HTERT RPE-1 (cell line): ENCODE data around the gene ERAS.

ENCODE experiments used
- in situ Hi-C: fragments of 300-500 bp; cut with MboI; formaldehyde crosslinking; loops from 4 replicates; pipeline ENCODE4 v1.14.3; 2020; ENCODE audit warnings: low sequenced_read_pairs

ERAS gene, protein sequence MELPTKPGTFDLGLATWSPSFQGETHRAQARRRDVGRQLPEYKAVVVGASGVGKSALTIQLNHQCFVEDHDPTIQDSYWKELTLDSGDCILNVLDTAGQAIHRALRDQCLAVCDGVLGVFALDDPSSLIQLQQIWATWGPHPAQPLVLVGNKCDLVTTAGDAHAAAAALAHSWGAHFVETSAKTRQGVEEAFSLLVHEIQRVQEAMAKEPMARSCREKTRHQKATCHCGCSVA

DNA sequence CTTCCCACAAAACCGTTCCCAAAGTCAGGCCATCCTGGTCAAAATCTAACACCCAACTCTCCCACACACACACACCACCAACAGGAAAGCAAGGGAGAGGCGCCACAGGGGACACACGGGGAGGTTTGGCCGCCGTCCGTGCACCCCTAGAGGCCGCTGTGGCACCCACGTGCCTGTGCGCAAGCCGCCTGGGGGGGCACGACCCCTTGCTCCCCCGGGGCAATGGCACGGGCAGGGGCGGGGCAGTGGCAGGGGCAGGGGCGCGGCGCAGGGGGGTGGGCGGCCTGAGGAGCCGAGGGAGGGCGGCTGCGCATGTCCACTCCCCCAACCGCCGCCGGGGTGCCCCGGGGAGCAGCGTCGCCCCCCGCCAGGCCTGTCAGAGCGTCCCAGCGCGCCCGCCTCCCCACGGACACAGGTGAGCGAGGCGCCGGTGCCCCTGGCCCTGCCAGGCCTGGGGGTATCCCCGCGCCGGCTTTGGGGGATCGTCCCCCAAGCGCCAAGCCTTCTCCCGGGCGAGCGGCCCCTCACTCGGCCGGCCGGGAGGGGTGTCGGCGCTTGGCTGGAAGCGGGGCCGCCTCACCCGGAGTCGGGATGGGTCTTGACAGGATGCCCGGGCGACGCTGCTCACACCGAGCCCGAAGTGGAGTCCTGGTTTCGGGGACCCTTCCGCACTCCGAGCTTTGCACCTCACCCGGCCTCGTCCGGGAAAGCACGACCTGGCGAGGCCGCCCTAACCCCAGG is at the start of gene ERAS:
Gene ERAS (plus strand): TSS at position 379 of the 741 bp plus-strand sequence. CDS start 2,611 bp downstream, outside the sequence.
- in situ Hi-C loops = no loop called here

DNA sequence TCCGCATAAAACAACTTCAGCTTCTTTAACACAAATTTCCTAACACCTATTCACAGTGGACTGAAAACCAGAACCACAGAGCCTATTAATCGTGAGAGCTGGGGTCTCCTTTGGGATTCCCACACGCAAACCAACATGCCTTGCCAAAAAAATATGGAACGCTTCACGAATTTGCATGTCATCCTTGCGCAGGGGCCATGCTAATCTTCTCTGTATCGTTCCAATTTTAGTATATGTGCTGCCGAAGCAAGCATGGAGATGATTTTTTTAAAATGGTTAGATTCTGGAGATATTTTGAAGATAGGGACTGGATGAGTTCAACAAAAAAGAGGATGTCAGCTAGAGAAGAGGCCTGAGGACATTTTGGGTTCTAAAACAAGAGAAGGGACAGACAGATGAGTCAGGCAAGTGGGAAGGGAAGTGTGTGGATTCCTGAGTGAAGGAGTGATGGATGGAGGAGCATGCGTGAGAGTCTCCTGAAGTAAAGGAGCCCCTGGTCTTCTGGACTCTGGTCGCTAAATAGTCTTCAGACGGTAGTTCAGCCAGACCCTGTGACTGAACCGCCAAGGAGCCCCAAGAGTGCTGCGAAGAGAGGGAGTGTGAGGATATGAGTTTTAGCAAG is 49.4 kb upstream of the ERAS start:
- in situ Hi-C loops = no loop called here

DNA sequence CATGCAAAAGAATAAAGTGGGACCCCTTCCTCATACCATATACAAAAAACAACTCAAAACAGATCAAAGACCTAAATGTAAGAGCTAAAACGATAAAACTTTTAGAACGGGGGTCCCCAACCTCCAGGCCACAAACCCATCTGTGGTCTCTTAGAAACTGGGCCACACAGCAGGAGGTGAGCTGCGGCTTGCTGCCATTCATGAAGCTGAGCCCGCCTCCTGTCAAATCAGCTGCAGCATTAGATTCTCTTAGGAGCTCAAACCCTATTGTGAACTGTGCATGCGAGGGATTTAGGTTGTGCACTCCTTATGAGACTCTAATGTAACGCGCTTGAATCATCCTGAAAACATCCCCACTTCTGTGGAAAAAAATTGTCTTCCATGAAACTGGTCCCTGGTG is 46.9 kb upstream of the ERAS start:
- in situ Hi-C loops = no loop called here

DNA sequence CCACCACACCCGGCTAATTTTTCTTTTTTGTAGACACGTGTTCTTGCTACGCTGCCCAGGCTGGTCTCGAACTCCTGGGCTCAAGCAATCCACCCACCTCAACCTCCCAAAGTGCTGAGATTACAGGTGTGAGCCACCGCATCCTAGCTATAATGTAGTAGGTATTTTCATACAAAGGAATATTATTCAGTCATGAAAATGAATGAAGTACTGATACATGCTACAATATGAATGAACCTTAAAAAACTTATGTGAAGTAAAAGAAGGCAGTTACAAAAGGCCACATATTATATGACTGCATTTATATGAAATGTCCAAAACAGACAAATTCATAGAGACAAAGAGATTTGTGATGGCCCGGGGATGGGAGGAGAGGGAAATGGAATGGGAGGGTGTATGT is 44.6 kb upstream of the ERAS start:
- in situ Hi-C loops = no loop called here

DNA sequence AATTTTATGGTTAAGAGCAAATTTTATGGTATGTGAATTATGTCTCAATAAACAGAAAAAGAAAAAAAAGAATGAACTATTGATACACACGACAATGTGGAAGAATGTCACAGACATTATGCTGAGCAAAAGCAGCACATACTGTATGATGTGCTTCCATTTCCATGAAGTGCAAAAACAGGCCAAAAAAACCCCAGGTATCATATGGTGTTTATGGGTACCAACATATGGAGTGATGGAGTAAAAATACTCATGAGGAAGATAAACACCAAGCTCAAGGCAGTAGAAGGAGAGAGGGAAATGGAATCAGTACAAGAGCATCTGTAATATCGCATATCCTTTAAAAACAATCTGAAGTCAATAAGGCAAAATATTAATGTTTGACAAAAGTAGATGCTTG is 44.1 kb upstream of the ERAS start:
- in situ Hi-C loops = no loop called here

DNA sequence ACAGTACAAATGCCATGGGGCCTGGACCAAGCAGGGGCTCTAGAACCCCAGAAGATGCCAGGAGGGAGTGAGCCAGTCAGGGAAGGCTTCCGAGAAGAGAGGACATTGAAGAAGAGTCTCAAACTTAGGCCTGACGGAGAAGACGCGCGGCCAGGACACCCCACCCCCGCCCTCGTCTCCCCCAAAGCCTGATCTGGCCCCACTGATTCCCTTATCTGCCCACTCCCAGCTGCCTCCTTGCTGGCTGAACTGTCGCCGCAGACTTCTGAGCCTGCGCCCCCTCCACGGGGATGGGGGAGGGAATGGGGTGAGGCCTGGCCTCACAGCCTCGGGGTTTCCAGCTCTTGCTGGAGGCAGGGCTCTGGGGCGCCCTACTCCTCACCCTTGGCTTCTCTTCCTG is 43.5 kb upstream of the ERAS start:
- in situ Hi-C loops = no loop called here

DNA sequence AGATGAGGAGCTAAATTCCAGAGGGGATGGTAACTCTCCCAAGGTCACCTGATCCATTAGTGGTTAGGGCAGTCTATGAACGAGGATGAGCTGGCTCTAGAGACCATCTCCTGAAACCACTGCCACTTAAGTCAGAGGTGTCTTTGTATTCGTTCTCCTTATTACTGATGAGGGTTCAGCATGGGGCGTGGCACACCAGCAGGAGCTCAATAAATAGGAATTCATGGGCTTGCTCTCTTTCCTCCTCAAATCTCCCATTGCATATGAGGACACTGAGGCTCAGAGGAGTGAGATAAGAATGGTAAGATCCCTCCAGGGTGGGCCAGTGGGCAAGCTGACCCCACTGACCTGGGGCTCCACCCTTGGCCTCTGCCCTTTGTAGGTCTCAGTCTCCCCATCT is 41.6 kb upstream of the ERAS start:
- in situ Hi-C loops = no loop called here

DNA sequence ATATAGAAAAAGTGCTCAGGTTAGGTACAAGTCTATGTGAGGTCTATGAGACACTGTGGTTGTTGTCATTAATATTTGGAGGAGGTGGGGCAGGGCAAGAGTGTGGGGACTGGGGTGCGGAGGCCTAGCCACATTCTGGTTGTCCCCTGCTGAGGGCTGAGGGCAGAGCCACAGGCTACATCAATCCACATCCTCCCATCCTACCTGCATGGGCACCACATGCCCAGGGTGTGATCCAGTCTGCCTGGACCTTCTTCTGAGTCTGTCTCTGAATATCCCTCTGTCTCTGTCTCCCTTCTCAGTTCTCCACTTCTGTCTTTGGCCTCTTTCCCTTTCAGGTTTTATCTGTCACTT is 41.1 kb upstream of the ERAS start:
- in situ Hi-C loops = no loop called here

DNA sequence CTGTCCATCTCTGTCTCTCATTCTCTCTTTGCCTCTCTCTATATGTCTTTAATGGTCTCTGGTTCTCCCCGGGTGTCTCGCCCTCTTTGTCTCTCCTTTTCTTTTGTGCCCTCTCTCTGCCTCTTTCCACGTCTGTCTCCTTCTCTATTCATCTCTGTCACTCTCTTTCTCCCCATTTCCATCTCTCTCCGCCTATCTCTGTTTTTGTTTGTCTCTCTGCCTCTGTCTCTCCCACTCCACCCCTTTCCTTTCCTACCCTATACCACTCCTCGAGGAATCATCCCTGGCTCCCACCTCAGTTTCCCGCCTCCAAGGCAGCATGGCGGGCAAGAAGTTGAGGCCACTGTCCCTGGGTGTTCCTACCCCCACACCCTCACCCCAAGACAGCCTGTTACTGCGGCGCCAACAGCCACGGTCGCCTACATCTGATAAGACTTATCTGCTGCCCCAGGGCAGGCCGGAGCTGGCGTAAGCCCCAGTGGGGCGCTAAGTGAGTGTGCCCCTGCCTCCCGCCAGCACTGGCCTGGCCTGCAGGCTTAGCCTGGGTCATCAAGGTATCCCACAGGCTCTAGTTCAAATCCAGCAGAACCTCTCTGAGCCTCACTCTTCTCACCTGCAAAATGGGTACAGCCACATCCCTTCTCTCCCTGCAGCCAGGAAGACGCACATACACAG is 40.6 kb upstream of the ERAS start:
- in situ Hi-C loops = no loop called here

DNA sequence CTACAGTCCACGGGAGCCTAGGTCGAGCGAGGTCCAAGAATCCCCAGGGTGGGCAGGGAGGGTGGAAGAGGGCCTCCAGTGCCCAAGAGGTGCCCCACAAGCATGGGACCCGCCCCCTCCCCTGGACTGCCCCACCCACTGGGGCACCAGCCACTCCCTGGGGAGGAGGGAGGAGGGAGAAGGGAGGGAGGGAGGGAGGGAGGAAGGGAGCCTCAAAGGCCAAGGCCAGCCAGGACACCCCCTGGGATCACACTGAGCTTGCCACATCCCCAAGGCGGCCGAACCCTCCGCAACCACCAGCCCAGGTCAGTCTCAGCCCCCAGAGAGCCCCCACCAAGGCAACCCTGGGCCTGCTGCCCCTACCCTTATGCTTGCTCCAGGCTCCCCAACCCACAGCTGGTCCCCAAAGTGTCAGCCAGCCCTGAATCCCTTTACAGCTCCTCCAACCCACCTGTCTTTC is 39.9 kb upstream of the ERAS start, which contains the start of gene GATA1:
Gene GATA1 (plus strand): TSS at position 250 of the 460 bp plus-strand sequence. CDS start 4,520 bp downstream, outside the sequence.
- in situ Hi-C loops = no loop called here

DNA sequence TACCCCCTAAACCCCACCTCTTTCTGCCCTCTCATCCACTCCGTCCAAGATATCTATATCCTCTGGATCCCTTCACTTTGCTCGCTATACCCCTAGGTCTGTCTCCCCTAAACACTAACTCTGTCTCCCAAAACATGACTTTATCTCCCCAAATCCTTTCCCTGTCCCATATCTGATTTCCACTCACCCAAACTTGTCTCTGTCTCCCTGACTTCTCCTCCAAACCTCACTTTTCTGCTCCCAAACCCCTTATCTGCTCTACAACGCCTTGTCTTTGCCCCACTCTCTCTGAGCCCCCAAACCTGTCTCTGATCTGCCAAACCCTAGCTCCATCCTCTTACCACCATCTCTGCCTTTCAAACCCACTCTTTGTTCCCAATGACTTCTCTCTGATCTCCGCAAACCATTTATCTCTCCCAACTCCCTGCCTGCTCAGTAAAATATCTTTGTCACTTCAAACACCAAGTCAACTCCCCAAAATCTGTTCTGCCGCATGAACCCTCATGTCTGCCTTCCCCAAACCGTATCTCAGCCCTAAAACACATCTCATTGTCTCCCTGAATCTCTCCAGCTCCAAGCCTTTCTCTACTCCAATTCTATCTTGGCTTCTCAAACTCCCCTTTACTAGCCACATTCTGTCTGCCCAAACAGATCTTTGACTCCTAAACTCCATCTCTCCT is 39.3 kb upstream of the ERAS start:
- in situ Hi-C loops = no loop called here

DNA sequence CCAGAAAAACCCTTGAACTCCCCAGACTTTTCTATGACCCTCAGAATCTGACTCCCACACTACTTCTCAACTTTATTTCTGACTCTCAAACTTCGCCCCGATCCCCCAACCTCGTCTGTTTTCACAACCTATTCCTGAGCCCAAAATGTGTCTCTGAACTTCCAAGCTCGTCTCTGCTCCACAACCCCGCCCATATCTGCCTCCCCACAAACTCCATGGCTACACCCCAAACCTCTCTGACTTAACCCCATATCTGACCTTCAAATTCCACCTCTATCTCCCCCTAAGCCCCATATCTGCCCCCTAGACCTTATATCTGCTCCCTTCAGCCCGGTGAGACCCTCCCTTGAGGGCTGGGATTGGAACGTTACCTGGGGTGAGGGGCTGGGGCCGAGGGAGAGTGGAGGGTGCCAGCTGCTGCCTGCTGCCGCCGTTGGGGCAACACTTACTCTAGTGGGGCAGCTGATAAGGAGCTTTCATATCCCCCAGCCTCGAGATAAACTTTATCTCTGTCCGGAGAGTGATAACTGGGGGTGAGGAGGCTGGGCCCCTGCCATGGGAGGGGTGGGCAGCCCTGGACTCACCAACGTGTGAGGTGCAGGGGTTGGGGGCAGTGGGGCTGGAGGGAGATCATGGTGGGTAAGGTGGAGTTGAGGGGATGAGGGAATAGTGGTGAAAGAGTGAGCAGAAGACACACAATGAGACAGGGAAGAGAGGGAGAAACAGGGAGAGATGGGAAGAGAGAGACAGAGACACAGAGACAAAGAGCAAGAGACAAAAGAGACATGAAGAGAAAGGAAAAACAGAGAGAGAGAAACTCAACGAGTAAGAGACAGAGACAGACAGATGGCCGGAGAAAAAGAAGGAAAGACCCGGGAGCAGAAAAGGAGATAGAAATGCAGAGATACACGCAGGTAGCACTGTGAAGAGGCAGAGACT is 38.5 kb upstream of the ERAS start:
- in situ Hi-C loops = no loop called here

DNA sequence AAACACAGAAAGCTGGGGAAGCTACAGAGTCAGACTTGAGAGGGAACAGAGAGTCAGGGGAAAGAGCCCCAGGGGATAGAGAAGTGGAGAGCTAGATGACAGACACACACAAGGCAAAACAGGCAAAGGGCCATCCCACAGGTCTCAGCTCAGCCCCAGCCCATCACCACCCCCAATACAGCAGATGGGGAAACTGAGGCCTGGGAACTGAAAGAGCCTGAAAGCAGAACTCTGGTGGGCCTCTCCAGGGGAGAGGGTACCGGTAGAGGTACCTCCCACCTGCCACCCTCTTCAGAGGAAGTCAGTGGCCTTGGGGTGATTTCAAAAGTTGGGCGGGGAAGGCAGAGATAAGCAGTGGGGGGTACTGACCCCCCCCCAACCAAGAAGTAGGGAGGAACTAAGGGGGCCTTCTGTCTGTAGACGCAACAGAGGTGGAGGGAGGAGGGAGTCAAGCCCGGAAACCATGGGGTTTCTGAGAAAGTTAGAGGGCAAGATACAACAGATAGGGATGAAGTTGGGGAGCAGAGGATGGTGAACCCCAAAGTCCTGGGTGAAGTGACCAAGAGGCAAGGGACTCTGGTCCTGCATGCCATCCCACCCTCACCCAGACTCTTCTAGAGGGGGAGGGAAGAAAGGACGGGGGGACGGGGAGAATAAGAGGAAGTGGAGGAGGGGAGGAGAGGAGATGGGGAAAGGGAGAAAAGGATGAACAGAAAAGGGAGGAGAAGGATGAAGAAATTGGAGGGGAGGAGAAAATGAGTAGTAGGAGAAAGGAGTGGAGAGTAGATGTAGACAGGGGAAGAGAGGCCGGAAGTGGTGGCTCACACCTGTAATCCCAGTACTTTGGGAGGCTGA is 36.7 kb upstream of the ERAS start:
- in situ Hi-C loops = no loop called here

DNA sequence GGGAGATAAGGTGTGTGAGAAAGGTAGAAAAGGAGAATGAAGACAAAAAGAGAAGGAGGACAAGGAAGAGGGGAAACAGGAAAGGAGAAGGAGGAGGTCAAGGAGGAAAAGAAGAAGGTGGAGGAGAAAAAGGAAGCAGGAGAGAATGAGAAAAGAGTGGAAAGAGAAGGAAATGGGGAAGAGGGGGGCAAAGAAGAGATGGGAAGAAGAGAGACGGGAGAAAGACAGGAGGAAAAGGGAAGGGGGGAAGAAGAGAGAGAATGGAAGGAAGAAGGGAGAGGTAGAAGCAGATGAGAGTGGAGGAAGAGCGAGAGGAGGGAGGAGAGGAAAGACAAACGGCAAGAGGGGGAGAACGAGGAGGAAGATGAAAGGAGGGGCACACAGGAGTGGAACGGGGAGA is 35.8 kb upstream of the ERAS start:
- in situ Hi-C loops = no loop called here

DNA sequence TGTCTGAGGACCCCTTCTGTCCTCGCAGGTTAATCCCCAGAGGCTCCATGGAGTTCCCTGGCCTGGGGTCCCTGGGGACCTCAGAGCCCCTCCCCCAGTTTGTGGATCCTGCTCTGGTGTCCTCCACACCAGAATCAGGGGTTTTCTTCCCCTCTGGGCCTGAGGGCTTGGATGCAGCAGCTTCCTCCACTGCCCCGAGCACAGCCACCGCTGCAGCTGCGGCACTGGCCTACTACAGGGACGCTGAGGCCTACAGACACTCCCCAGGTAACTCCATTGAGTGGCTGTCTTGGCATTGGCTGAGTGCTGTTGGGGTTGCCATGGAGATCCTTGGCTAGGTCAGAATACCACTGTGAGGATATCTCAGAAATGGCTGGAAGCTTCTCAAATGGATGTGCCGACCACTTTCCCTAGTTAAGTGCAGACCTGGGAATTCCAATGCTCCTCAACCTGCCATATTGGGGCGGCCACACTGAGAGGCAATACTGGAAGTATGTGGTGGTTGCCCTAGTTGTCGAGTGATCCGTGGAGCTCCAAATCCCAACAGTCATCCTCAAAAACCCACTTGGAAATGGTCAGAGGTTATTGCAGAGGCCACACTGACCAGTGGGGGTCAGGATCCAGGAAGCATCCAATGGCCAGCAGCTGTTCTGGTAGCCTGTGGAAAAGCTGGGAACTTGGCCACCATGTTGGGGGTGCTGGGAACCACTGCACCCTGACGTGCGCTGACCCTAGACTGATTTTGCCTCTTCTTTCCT is 35.1 kb upstream of the ERAS start:
- in situ Hi-C loops = no loop called here

DNA sequence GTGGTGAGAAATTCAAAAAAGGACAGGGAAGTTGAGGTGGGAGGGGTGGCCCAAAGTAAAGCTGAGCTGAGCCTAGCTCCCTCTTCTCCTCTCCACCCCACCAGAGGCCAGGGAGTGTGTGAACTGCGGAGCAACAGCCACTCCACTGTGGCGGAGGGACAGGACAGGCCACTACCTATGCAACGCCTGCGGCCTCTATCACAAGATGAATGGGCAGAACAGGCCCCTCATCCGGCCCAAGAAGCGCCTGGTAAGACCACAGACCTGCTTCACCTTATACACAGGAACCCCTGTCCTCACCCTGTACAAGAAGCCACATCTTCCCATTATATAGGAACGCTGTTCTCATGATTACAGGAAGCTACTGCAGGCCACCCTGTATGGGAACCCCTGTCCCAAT is 34.1 kb upstream of the ERAS start:
- in situ Hi-C loops = no loop called here

DNA sequence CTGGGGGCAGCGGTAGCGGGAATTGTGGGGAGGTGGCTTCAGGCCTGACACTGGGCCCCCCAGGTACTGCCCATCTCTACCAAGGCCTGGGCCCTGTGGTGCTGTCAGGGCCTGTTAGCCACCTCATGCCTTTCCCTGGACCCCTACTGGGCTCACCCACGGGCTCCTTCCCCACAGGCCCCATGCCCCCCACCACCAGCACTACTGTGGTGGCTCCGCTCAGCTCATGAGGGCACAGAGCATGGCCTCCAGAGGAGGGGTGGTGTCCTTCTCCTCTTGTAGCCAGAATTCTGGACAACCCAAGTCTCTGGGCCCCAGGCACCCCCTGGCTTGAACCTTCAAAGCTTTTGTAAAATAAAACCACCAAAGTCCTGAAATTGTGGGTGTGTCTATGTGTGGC is 32.4 kb upstream of the ERAS start:
- in situ Hi-C loops = no loop called here

DNA sequence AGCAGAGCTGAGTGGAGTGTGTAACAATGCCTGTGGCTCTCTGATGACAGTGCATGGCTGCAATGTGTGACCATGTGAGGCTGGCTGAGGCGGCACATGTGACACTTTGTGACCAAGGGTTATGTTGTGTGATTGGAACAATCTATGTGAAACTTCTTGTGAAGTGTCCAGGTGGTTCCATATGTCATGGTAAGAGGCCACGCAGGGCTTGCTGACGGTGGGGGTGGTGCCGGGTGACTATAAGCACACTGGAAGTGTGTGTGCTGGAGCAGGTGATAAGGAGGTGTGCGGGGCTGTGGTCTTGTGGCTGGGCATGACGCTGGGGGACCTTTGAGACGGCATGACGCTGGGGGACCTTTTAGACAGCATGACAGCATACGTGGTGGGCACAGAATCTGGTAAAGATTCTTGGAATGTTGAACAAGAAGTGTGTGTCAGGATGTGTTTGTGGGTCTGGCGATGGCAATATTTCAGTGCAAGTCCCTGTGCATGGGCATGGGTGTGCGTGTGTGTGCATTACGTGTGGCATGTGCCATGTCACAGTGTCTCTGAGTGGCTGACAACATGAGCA is 31.9 kb upstream of the ERAS start:
- in situ Hi-C loops = no loop called here
